ENCODE results near the gene SLC44A1.

Gene SLC44A1

DNA sequence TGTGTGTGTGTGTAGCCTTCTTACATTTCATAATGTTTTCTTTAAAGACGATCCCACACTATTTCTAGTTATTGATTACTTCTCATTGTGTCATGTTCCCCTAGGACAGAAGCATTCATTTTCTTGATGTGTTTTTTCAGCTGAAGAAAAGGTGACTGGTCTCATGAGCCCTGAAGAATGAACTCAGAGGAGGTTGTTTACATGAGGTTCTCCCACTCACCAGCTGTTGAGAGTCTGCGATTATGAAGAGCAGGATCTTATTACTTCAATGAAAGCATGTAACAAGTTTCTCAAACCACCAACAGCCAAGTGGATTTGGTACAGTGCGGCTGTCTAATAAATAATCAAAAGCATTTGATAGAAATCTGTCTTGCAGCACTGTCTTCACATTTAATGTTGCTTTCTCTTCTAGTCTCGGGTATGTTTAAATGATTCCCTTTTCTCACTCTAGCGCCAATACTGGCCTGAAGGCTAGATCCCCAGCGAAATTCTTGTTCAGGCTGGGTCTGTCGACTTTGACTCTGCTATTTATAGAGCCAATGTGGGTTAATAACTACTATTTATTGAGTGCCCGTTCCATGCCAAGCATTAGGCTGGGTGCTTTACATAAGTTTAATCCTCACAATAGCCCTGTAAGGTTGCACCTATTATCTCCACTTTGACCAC, 193.8 kb downstream of the SLC44A1 start:
- no peak for DNase-seq

DNA sequence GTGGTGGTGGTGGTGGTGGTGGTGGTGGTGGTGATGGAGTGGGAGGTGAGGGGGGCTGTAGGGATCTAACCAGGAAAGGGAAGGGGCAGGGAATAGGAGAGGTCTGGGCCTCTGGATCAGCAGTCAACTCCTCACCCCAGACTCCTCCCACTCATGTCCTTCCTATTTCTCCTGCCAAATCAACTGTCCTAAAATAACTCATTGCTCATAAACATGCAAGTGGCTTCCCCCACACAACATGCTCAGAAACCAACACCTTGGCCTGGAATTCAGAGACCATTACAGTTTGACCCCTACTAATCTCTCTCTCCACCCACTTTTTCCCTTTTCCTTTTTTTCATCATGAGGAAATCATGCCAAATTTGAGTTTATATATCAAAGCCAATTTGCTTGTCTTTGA, 195.0 kb downstream of the SLC44A1 start:
- no peak for DNase-seq

DNA sequence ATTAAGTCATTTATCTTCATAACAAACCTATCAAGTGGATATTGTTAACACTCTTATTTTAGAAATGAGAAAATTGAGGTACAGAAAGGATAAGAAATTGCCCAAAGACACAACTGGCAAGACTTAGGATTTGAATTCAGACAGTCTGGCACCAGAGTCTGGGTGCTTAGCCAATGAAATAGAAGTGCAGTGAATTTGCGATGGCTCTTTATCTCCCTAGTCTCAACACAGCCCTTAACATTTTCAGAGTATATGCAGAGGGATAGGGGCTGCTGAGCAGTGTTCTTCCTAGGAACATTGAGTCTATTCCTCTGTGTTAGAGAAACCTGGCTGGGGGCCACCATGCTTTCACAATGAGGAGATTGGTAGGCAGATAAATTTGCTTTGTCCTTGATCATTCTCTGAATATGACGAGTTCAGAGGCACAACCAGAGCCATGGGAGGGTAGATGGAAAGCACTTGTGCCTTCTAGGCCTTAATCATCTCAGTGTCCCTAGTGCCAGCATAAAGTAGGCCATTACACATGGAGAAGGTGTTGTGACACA, 197.2 kb downstream of the SLC44A1 start:
- DNase-seq = no peak

DNA sequence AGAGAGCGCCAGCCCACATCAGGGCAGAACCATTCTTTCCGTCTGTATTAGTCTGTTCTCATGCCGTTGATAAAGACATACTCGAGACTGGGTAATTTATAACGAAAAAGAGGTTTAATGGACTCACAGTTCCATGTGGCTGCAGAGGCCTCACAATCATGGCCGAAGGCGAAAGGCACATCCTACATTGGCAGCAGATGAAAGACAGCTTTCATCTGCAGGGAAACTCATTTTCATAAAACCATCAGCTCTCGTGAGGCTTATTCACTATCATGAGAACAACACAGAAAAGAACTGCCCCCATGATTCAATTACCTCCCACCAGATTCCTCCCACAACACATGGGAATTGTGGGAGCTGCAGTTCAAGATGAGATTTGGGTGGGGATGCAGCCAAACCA, 198.7 kb downstream of the SLC44A1 start:
- DNase-seq = no peak

DNA sequence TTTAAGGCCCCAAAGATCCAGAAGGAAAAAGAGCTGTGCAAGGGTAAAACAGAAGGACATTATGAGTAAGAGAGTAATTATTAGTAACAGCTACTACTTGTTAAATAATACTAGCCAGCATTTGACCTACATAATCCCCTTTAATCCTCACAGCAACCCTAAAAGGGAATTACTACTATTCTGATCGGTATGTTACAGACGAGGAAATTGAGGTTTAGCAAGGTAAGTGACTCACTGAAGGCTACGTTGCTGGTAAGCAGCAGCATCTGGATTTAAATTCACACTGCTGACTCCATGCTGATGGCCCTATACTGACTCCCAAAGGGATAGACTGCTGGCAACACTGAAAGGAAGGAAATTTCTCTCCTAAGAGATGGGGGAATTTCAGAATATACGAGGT, 199.7 kb downstream of the SLC44A1 start:
- no peak for DNase-seq

DNA sequence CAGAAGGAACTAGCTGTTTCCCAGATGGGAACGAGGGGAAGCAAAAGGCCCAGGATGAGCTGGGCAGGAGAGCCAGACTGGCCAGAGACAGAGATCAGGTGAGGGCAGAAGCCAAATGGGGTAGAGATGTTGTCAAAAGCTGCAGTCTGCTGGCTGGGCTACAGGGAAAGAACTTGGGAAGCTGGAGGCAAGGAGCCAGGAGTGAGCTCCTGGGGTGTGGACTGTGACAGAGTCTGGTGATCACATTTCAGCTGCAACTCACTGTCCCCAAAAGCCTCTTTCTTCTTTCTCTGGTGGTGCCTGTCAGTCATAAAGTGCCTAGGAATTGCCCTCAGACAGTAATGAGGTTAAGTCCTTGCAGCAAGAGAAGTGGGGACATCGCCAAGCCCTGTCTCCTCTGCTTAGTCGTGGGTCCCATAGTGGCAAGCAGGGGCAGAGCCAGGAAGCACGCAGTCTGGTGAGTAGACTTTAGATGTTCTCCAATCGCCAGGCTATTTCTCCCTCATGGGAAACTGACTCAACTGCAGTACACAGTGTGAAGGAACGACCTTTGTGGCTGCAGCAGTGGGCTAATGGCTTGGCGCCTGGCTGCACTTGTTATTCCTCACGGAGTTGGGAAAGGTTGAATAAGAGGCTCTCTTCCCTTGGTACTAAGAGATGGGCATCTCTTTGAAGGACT, 200.9 kb downstream of the SLC44A1 start:
- no peak for DNase-seq

DNA sequence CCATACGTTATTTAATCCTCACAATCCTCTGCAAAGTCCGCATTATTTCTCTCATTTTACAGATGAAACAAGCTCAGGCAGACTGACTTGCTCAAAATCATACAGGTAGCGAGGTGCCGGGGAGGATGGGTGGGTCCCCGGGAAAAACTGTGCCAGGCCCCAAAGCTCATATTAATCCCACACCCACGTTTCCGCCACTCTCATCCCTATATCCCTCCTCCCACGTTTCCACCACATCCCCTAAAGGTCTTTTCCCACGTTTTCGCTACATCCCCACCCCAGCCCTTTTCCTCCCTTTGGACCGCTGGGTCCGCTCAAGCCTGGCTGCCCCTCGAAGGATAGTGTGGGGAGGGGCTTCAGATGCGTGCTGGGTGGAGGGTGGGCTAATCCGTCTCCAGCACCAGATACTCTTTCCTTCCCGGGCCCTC, 202.9 kb downstream of the SLC44A1 start:
- no peak for DNase-seq

DNA sequence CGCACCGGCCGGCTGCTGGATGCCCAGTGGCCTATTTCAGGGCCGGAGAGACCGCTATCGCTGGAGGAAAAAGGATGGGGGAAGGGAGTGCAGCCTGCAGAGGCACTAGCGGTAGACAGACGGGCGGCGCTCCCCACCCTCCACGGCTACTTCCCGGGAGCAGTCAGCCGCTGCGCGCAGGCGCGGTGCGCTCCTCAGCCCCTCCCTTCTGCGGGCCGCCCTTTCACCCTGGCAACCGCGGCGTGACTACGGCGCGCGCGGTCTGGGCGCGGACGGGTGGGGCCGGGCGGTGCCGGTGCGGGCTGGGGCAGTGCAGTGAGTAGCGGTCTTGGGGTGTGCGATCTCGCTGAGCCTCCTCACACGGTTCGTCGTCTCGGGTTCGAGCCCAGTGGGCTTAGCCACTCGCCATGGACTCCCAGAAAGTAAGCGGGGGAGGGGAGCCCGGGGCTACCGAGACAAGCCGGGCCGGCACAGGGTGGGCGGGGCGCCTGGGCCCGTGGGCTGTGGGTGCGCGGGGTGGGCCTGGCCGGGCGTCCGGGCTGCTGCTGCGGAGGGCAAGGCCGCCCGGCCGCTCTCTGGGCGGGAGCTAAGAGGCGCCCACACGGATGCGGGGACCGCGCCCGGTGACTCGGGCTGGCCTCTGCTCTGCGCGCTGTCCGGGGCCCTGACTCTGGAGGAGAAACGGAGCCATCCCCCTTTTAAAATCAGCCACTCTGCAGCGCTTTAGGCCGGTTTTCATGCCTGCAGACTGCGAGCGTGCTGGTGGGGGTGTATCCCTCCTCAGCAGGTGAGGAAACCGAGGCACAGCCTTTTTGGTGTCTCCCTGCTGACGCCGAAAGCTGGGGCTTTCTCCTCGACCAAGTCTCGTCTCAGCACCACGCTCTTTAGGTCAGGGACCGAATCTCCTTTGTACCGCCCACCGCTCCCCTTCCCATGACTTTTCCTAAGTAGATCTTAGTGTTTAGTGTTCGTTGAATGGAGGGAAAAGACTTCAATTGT, 203.7 kb downstream of the SLC44A1 start, which contains the start of gene FSD1L:
TSS of gene FSD1L (plus strand) at position 221 of the 999 bp plus-strand sequence. CDS start at position 408, 187 bp downstream.
- peak; percentile 88 for DNase-seq

DNA sequence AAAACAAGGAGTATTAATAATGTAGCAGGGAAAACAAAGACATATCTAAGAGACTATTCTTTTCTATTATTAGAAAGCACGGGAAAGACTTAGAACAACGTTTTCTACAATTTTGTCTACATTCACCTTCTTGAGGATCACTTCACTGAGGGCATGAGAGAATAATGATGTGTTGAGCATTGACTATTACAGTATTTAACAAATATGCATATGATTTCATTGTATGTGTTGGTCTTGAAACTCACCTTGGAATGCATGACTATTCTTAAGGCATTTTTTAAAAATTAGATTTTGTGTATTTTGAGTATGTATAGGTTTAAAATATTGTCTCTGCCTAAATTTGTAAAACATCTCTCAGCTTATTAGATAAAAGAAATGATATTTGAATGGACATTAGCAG, 204.6 kb downstream of the SLC44A1 start:
- no peak for DNase-seq

DNA sequence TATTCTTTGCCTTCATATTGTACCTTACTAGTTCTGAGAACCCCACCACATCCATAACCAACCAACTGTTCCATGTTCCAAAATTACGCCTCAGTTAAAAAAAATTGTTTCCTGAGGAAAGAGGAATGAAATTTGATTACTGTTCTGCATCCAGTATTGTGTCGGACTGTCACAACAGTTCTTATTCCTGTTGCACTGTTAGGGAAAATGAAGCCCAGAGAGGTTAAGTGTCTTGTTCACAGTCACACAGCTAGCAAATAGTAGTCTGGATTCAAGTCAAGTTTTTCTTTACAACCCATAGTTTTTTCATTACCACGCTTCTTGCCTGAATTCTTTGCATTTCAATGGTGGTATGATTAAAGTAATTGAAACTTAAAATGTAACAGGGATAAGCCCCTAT, 207.7 kb downstream of the SLC44A1 start:
- no peak for DNase-seq

DNA sequence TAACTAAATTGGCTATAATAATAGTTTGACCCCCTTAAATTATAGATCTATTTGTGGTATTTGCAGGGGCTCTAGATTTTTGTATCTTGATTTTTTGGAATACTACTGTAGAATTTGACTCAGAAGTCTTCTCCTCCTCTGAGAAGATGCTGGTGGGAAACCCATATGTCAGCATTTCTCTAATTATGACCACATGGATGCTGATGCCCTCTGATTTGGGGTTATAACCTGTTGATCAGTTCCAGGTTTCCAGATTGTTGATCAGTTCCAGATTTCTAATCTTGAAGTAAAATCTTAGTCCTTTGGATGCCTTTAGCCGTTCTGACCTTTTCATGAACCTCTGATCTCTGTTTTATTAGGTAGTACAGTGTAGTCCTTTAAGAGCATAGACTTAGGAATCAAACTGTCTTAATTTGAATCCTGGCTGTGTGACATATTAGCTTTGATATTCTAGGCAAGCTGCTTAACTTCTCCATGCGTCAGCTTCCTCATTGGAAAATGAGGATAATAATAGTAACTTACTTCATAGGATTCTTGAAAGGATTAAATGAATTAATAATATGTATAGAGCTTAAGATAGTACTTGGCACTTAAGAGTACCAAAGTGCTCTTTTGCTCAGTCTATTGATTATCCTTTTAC, 211.5 kb downstream of the SLC44A1 start:
- no peak for DNase-seq

DNA sequence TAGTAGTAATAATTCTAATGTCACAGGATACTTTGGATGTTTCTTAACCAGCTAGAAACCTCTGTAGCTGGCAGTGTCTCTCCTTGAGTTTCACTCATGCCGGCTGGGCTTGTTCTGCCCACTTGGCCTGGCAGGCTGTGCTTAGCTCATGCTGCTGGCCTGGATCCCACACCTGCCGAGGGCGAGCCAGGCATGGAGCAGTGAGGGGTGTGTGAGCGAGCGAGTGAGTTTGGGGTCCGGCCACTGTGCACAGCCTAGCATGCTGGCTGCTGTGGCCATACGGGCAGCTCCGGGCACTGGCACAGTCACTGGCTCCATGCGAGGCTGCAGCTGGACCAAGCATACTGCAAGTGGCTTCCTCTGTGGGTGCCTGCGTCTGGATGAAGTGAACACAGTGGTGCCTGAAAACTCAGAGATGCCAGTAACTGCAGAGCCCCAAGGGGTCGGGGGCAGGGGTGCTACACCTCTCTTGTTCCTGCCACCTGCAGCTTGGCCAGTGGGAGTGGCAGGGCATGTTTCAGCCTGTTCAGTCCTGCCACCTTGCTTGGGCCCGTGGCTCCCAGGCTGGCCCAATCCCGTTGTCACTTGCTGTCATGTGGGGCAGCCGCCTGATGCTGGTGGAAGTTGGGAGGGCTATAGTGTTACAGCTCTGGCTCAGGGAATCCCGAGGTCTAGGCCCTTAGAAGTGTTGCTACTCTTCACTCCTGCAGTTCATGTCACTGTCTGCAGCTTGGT, 213.3 kb downstream of the SLC44A1 start:
- no peak for DNase-seq

DNA sequence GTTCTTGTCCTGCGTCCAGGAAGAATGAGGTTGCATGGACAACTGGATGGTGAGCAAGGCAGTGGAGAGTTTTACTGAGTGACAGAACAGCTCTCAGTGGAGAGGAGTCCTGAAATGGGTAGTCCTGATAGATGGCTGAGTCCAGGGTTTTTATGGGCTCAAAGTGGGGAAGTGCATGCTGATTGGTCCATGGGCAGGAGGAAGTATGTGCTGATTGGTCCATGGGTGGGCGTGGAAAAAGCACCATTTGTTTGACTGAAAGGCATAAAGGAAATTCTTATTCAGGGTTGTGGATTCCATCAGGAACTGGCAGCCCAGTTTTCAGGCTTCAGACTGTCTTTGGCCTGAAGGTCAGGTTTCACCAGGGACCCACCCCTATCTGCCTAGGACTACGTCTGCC, 214.0 kb downstream of the SLC44A1 start:
- DNase-seq = no peak

DNA sequence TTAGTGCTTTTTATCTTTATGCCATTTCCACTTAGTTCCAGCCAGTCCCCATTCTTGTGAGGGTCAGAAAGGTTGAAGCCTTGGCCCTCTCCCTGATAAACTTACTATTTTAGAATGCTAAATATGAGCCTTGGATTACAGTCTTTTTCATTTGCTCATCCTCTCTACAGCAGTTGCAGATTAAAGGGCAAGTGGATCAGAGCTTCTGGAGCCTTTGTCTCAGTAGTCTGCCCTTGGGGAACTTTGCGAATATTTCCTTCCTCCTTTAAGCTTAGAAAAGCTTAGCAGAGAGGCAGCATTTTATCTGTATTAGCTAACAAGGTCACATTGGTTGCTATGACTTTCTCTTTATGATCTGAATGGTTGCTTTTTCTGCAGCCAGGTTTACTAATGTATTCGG, 214.9 kb downstream of the SLC44A1 start:
- DNase-seq = no peak

DNA sequence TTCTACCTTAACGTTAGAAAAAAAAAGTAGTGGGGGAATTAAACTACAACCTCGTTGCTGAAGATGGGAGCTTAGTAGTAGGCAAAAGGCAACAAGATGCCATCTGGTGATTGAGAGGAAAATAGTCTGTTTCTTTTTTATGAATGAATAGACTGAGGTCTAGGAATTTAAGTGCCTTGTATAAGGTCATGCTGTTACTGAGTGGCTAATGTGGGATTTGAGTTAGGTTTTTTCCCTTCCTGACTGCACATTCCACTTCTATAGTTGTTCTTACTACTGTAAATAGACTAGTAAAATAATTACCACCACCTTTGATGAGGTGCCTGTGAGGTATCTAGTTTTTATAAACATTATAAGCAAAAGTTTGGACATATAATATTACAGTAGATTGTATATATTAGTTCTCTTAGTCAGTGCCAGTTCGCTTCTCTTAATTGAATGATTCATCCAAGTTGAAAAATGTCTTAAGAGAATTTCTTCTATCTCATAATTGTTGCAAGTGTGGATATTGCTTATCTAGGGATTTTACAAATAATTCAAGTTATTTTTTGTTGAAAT, 222.5 kb downstream of the SLC44A1 start:
- DNase-seq = no peak

DNA sequence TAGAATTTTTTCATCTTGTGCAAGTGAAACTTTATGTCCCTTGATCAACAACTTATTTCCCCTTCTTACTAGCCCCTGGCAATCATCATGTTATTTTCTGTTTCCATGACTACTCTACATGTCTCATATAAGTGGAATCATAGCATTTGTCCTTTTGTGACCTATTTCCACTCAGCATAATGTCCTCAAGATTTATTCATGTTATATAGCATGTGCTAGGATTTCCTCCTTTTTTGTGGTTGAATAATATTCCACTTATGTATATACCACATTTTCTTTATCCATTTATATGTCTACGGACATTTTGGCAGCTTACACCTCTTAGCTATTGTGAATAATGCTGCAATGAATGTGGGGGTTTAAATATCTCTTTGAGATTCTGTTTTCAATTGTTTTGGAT, 224.4 kb downstream of the SLC44A1 start:
- no peak for DNase-seq

DNA sequence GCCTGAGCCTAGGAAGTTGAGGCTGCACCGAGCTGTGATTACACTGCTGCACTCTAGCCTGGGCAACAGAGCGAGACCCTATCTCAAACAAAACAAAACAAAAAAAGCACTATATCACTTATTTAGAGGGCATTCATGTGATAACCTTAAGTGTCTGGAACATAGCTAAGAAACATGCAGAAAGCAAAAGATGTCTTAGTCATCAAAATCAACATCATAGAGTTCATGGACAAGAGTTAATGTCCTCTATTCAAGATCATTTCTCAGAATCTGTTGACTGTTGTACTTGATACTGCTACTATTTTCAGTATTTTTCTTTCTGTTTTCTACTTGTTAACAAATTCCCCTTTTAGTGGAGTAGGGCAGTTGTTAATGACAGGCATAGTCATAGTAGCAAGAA, 228.8 kb downstream of the SLC44A1 start:
- no peak for DNase-seq

DNA sequence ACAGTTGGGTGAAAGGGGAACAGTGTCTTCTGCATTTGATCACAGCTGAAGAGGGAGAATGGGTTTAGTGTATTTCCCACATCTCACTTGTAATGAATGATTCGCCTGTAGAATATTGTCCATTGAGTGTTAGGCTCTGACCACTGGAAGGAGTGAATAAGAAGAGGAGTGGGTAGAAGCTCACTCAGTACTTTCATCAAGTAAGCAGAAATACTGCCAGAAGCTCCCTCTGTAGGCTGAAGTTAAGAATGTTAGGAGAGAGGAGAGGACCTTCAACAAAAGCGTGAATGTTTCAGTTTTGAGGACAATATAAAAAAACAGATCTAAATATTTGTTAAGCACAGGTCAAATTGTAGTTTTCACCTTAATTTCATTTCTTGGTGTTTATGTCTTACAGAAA, 230.9 kb downstream of the SLC44A1 start:
- peak; percentile 3 for DNase-seq

DNA sequence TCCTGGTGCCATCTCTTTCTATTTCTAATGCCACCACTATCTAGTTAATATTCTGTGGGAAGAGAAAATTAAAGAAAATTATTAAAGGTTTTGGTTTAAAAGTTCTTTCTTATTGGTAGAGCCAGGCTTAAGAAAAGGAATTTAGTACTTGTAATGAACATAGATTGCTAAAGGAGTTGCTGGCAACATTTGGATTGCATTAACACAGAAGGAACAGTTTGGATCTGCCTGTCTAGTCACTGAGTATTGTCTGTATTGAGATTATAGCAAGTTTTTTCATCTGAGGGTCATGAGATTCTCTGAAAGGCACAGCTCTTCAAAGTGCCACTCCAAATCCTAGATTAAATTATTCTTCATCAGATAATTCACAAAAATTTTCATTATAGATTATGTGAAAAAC, 235.4 kb downstream of the SLC44A1 start:
- no peak for DNase-seq

DNA sequence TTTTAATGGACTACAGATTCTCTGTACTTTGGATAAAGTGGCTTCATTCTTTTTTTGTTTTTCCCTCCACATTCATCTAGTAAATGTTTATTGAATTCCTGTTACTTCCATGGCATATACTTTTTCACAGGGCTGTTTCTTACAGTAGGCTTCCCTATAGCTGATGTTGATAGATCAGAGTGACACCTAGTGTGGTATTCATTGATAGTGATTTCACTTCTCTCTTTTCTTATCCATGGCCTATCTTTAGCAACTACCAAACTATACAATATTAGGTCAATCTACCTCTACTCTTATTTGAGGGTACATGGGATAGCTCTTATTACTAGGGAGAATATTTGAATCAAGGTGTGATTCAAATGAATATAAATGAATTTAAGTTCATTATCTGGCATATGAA, 239.2 kb downstream of the SLC44A1 start:
- DNase-seq = no peak

DNA sequence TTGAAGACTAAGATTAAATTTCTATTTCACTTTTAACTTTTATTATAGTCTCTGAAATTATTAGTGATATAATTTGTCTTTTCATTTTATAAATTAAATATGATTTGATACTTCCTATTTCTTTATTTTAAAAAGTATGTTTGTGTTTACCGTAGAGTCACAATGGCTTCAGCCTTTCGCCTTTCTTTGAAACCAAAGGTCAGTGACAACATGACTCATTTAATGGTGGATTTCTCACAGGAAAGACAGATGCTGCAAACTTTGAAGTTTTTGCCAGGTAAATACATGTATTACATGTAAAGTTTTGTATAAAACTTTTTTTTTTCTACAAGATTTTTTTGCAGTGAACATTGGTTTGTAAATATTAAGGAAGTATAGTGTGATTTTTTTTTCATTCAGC, 239.8 kb downstream of the SLC44A1 start:
- DNase-seq = no peak

DNA sequence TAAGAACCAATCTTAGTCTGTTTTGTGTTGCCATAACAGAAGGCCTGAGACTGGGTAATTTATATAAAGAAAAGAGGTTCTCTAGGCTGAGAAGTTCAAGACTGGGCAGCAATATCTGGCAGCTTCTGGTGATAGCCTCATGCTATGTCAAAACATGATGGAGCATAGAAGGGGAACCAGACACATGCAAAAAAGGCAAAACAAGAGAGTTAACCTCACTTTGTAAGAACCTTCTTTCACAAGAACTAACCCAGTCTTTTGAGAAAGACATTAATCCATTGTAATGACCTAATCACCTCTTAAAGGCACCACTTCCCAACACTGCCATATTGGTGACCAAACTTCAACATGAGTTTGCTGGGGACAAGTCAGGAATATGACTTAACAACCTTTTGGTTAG, 240.7 kb downstream of the SLC44A1 start:
- DNase-seq = no peak
